ENCODE data around the gene TMEM151B.
"Not testable (repeated sequence)": the region's sequence is repeated elsewhere in the genome, so short reads cannot be mapped to it uniquely, and the experiment has no call there.

TMEM151B gene

DNA sequence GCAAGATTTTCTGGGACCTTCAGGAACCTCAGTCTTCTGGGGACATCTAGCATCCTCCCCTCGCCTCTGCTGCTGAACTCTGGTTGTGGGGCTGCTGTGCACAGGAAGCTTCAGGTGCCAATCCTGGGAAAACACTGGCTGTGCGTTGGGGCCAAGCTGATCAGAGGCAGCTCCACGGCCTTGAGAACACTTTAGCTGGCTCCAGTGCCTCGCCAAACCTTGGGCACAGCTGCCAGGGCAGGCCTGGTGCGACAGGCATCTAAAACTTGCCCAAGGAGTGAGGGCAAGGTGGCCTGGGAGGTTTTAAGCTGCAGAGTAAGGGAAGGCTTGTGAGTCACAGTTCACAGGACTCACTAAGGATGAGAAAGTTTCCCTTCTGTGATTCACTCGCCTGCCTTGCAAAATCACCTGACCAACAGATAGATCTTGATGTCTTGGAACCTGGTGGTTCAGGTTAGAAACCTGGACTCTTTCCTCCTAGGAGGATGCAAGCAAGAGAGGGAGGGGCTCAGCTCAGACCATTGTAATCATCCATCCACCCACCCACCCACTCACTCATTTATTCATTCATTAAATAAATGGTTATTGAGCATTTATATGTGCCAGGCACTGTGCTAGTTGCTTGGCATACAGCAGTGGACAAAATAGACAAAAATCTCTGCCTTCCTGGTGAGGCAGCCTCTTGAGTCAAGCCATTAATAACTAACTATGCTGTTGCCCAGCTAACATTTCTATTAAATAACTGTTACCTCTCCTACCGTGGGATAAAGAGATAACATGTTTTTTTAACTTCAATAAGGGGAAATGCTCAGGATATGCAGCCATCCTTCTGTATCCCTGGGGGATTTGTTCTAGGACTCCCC lies 69.7 kb downstream of the TMEM151B start:
- no peak for DNase-seq

DNA sequence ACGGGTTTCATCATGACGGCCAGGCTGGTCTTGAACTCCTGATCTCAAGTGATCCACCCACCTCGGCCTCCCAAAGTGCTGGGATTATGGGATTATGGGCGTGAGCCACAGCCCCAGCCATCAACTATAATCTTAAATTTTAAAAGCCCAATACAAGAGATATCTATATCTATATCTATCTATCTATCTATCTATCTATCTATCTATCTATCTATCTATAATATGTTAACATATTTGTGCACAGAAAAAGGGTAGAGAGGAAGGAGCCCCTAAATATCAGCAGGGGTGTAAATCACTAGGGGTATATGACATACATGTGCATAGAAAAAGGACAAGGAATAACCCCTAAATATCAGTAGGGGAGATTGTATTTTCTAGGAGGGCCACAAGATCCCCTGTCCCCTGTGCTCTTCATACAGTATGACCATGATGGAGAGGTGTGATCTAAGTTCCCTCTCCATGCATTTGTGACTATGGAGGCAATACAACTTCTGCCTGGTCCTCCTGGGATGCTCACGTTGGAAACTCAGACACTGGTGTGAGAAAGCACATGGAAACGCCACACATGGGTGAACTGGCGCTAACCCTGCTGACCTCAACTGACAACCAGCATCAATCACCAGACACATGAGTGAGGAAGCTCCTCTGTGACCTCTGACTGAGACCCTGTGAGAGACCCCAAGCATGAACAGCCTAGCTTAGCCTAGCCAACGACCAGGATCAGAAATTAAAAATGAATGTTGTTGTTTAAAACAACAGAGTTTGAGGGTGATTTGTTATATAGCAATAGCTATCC lies 71.0 kb downstream of the TMEM151B start:
- DNase-seq, result no peak

DNA sequence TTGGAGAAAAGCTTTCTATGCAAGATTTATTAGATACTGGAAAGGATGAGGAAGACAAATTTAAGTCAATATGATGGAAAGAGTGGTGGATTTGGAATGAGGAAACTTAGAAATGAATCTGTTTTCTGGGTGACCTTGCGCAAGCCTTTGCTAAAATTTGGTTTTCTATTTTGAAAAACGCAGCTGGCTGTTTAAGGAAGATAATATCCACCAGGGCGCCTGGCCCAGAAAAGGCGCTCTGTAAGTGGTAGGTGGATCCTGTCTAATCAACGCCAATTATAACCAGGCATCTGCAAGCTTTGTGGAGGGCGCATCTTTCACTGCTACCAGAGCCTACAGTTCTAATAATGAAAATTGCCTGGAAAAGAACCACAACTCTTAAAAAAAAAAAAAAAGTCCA lies 71.8 kb downstream of the TMEM151B start:
- DNase-seq, result no peak

DNA sequence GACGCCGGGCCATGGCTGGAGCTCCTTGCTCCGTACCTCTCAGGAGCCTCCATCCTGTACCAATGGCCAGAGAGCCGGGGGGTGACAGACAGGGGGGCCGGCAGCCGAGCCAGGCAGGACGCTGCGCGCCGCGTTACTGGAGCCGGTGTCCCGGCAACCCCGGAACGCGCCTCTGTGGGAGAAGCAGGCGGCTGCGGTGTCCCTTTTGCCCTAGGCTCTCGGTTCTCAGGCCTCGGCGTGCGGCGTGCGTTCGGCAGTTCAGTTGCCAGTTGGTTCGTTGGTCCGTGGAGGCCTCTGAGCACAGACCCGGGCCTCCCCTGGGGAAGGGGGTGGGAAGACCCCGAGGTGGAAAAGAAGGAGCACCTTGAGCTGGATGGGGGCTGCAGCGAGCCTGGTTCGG lies 72.2 kb downstream of the TMEM151B start, which contains the start of gene SPATS1:
Gene SPATS1, plus strand, starts transcription at position 162 of the 400 bp plus-strand sequence. CDS start 446 bp downstream, outside the sequence.
- DNase-seq, result no peak

DNA sequence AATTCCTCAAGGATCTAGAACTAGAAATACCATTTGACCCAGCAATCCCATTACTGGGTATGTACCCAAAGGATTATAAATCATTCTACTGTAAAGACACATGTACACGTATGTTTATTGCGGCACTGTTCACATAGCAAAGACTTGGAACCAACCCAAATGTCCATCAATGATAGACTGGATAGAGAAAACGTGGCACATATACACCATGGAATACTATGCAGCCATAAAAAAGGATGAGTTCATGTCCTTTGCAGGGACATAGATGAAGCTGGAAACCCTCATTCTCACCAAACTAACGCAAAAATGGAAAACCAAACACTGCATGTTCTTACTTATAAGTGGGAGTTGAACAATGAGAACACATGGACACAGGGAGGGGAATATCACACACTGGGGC lies 76.6 kb downstream of the TMEM151B start:
- DNase-seq, result not testable (repeated sequence)

DNA sequence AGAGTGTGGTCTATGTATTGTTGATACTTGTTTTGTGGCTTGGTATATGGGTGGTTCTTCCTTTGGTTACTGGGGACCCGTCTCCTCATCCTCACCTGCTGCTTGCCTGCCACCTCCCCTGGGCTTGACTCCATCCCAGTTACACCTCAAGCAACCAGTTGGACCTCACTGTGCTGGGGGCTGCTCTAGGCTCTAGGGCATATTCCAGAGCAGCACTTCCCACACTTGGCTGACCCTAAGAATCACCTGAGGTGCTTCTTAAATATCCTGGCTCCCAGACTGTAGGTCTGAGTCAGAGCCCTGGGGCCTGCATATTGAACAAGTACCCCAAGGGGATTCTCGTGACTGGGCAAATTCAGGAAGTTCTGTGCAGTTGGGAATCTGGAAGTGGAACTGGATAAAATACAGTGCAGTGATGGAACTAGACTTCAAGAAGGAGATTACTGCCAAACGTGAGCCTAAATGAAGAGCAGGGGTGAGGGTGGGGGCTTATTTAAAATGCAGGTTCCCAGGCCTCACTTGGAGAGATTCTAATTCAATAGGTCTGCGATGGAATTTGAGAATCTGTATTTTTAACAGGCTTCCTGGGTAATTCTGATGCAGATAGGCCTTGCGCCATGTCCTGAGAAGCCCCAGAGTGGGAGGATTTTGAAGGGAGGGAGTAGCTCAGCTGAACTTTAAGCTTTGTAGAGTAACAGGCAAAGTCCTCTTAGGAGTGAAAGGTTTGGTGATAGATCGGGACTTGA lies 79.8 kb downstream of the TMEM151B start:
- DNase-seq, result no peak

DNA sequence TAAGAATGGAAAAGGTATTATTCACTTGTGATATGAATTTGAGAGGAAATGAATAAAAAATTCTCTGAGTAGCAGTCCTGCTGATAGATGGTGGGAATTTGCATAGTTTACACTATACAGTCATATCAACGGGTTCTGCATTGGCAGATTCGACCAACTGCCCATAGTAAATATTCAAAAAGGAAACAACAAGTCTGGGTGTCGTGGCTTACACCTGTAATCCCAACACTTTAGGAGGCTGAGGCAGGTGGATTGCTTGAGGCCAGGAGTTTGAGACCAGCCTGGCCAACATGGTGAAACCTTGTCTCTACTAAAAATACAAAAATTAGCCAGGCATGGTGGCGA lies 80.4 kb downstream of the TMEM151B start:
- not testable (repeated sequence) for DNase-seq

DNA sequence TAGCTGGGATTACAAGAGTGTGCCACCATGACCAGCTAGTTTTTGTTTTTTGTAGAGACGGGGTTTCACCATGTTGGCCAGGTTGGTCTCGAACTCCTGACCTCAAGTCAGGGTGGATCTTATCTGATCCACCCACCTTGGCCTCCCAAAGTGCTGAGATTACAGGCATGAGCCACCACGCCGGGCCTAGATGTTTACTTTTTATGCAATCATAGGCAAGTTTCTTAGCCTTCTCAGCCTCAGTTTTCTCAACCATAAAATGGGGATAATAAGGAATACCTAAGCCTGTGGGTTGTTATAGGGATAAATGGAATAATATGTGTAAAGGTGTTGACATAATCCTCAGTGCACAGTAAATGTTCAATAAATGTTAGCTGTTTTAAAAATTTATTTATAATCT lies 82.0 kb downstream of the TMEM151B start:
- no peak for DNase-seq

DNA sequence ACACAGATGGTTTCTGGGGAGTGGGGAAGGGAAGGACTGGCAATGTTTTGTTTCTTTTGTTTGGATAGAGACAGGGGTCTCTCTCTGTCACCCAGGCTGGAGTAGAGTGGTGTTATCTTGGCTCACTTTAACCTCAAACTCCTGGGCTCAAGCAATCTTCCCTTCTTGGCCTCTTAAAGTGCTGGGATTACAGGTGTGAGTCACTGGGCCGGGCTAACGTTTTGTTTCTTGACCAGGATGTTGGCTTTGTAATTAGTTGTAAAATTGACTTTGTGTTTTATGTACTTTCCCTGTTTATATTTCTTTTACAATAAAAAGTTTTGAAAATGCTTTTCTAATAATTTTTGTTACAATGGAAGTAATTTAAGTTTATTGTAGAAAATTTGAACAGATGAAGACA lies 83.1 kb downstream of the TMEM151B start:
- no peak for DNase-seq

DNA sequence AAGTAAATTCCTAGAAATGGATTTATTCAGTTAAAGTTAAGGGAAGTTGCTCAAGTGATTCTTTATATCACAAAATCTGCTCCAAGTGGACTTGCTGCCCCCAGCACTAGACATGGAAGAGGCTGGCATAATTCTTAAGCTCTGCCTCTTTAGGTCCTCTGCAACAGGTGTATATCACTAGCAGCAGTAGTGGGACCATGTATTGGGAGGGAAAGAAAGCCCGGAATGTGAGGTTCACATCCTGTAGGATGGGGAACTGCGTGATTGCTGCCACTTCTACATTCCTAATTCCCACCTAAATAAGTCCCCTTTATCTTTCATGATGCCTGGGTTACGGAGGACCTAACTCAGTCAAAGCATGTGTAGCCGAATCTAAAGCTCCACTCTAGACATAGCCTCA lies 85.4 kb downstream of the TMEM151B start:
- DNase-seq, result no peak

DNA sequence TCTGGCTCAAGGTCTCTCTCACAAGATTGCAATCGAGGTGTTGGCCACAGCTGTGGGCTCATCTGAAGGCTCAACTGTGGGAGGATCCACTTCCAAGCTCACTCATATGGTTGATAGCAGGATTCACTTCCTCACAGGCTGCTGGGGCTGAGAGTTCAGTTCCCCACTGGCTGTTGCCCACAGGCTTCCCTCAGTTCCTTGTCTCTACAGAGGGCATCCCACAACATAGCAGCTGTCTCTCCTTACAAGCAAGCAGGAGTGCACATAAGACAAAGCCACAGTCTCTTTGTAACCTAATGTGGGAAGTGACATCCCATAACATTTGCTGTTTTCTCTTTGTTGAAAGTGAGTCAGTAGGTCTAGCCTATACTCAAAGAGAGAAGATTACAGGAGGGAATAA lies 86.2 kb downstream of the TMEM151B start:
- no peak for DNase-seq
